Activated CD4-positive, alpha-beta T cell treated with anti-CD3 and anti-CD28 coated beads, Interleukin-10, Interleukin-2, amounts not matched to agents 100 ng/mL and 50 ng/mL, durations not matched to agents 16 hours and 8 hours (primary cell): ENCODE data around the gene UAP1L1.
A peak's percentile ranks its signal among the peaks of the same experiment; 100 is the strongest.
"Not testable (repeated sequence)": the region's sequence is repeated elsewhere in the genome, so short reads cannot be mapped to it uniquely, and the experiment has no call there.

Source experiments
- DNase-seq: peaks from one replicate; pipeline ENCODE4 v3.0.0-alpha.2; 2020

The UAP1L1 gene

GRCh38 chr9:137057545-137057944, 19.8 kb upstream of the UAP1L1 start:
- no peak for DNase-seq

- DNase-seq = no peak
Measured at GRCh38 chr9:137058521-137059234, 18.6 kb upstream of the UAP1L1 start.

DNA sequence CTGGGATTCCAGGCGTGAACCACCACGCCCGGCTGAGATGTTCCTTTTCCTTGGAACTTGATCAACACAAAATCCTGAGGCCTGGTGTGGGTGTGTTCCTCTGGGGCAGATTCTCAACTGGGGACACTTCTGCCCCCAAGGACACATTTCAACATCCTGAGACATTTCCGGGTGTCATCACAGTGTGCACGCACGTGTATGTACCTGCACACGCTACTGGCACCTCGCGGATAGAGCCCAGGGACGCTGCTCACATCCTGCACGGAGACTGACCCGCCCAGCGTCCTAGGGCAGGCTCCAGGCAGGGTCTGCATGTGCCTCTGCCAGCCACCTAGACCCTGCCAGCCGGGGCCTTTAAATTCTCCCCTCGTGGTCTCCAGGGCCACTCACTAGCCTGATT, 14.9 kb upstream of the UAP1L1 start:
- no peak for DNase-seq

DNA sequence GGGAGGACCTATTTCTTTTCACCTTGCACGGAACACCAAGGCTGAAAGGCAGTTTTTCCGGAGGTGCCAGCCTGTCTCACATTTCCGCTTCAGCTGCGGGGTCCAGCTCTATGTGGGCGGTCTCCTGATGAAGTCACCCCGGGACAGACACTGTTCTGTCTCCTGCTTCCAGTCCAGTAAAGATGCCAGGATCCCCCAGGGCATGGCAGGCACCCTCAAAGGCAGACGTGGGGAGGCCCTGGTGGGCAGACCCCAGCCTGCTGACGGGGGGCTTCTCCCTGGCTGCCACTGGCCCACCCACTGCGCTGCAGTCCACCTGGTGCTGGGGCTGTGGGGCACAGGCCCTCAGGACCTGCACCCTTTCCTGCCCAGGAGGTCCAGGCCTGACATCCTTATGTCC, 14.5 kb upstream of the UAP1L1 start:
- DNase-seq = not testable (repeated sequence)

- no peak for DNase-seq
Measured at GRCh38 chr9:137063311-137064026, 13.8 kb upstream of the UAP1L1 start.

DNA sequence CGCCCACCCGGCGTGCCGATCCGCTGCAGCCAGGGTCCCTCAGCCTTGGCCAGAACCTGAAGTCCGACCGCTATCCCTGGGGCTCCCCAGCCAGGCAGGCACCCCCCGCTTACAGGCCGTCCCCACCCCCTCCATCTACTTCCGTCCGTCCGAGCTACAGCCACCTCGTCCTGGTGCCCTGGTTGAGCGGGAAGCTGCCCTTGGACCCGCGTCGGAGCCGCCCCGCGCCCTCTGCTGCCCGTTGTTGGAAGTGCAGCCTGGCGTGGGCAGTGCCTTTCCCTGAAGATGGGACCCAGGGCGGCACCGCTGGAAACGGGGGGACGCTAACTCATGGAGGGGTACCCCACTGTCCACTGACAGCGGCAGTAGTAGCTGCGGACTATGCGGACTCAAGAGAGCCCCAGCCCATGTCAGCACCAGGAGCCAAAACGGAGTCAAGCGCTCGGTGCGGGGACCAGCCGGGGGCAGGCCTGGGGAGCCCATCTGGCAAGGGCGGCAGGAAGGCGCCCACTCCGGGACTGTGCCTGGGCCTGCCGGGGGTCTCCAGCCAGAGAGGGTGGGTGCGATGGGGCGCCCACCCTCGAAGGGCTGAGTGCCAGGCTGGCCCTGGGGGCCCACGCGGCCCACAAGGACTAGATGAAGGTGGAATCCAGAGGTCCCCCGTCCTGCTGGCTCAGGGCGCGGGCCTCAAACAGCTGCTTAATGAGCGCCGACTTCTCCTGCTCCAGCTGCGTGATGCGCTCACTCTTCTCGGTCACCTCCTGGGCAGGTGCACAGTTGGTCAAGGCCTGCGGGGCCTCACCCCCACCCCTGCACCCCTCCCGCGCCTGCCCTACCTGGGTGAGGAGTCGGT, 13.1 kb upstream of the UAP1L1 start:
- peak; percentile 72 for DNase-seq

- no peak for DNase-seq
Measured at GRCh38 chr9:137064880-137065164, 12.5 kb upstream of the UAP1L1 start.

GRCh38 chr9:137065336-137065967, 11.9 kb upstream of the UAP1L1 start:
- DNase-seq = no peak

- DNase-seq = no peak
Measured at GRCh38 chr9:137066096-137066861, 11.0 kb upstream of the UAP1L1 start.

GRCh38 chr9:137067860-137068538, 9.3 kb upstream of the UAP1L1 start:
- DNase-seq = peak; percentile 92

DNA sequence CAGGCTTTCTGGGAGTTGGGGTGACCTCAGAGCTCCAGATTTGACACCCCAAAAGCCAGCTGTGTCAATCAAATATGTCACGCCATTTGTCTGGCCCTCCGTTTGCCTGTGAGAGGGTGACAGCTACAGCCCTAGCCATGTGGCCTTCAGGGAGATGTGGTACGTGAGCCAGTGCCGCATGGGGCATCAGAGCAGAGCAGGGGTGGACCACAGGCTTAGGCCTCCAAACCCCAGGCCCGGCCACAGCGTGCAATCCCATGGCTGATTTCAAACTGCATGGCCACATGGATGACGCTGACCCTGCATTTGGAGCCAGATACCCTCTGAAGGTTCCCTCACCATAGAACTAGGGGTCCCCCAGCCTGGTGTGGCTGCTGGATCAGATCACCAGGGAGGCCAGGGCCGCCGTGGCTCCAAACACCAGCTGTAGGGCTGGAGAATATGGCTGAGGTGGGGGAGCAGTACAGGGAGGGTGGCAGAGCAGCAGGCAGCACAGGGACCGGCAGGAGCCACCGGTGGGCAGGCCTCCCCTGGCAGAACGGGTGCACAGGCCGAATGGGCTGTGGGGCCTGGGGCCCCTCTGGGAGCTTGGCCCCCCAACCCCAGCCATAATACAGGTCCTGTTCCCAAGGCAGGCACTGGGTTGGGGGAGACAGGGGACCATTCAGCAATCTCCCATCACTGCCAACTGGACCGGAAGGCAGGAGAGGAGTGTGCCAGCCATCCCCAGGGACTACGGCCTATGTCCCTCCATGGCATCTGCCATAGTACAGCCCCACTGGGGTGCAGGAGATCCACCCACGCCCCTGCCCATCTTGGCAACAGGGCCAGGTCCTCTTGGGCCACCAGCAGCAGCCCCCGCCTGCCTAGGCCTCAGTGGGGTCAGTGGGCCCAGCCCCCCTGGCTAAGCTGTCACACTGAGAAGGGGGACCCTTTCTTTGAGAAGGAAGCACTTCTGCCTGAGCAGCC, 8.5 kb upstream of the UAP1L1 start:
- DNase-seq = no peak

GRCh38 chr9:137069508-137070091, 7.7 kb upstream of the UAP1L1 start:
- no peak for DNase-seq

DNA sequence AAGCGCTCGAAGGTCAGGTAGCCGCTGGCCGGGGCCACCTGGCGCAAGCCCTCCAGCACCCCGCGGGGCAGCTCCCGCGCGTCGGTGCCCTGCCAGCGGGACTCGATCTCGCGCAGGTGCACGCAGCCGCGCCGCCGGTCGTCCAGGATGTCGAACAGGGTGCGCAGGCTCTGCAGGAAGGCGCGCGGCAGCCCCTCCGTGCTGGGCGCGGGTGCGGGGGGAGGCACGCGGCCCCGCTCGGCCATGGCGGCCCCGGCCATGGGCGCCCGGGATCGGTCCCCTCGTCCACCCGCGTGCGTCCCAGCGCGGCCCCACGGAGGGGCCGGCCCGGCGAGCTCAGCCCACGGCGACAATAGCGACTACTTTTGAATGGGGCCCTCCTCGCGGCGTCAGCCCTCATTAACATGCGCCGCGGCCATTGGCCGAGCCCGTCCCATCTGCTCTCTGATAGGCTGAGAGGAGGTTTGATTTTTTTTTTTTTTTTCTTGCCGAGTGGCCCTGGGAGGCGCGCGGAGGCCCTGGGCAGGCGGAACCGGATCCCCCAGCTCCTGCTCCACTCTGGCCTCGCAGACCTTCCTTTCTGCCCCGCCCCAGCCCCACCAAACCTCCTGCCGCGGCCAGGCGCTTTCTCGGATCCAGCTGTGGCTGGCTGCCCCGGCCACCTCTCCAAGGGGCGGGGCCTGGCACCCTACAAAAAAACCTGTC, 7.0 kb upstream of the UAP1L1 start, which contains the start of gene SAPCD2:
Gene SAPCD2, minus strand, starts transcription at position 357 of the 705 bp plus-strand sequence. Its CDS starts 97 bp downstream, at position 260.
- DNase-seq = peak; percentile 91

GRCh38 chr9:137070906-137071275, 6.4 kb upstream of the UAP1L1 start:
- no peak for DNase-seq

DNA sequence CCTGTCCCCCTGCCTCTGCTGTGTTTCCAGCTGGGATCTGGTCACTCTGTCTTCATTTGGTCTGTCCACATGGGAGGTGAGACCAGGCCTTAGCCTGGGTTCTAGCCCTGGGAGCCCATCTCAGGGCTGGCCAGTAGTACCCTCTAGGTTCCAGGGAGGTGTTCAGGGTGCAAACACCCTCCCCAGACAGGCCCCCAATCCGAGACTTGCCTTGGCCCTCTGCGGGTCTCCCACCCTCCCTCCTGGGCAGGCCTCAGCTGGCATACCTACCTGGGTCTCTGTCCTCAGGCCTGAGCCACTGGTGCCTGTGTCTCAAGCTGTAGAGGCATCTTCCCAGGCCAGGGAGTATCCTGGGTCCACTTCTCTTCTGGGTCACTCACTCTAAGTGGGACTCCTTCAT, 6.0 kb upstream of the UAP1L1 start:
- DNase-seq = no peak

GRCh38 chr9:137073992-137074399, 3.3 kb upstream of the UAP1L1 start:
- no peak for DNase-seq

DNA sequence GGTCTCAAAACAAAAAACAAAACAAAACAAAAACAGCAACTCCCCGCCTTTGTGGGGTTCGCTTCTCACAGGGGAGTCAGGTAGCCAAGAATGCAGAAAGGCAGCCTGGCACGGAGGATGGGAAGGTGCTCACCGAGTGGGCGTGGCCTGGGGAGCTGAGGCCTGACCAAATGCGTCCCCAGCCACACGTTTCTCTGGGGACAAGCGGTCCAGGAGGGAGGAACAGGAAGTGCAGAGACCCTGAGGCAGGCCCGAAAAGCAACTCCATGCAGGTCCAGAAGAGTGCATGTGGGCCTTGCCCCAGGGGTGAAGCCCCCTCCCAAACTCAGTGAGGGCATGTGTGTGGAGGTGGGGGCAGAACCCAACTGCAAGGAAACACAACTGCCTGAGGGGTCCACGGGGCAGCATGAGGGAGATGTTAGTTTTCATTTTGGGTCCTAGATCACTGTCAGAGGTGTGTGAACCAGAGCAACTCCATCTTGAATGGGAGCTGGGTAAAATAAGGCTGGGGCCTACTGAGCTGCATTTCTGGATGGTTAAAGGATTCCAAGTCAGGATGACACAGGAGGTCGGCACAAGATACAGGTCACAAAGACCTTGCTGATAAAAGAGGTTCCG, 2.6 kb upstream of the UAP1L1 start:
- DNase-seq = no peak

- DNase-seq = no peak
Measured at GRCh38 chr9:137075275-137075775, 2.0 kb upstream of the UAP1L1 start.

- DNase-seq = no peak
Measured at GRCh38 chr9:137076636-137077009, 694 bp upstream of the UAP1L1 start.
